ENCODE data around the gene MAP4K2.

Gene MAP4K2

GRCh38 chr11:64767344-64768299 is 35.4 kb downstream of the MAP4K2 start:
- no peak for DNase-seq (ENCODE audit: low spot score)

- DNase-seq (ENCODE audit: low spot score): no peak
These were observed 36.1 kb downstream of the MAP4K2 start for GRCh38 chr11:64766881-64767280.

DNA sequence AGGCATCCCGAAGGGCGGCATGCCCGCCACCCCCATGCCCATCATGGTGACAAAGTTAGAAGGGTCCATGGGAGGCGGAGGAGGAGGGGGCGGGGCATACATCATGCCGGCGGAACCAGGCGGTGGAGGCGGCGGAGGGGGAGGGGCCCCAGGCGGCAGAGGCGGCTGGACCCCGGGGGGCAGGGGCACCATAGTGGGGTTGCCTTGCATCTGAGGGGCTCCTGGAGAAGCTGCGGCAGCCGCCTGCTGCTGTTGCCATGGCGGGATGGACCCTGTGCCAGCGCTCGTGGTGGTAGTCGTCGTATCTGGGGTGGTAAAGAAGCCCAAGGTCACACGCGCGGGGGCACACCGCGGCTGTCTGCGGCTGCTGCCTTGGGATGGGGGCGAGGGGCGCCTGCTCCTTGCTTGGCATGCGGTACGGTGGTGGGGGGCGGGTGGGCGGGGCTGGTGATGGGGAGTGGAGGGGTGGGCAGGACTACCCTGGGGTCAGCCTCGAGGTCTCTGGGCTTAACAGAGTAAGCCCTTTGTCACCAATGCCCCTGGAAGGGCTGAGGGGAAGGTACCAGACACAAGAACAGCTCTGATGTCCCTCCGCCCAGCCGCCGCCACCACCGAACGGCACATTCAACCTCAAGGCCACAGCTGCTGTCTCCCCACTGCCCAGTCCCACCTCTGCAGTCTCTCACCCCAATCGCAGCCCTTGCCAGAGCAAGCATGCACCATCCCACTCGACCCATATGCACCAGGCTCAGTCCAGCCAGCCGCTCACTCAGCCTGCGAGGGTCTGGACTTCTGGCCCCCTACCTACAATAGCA is 37.0 kb downstream of the MAP4K2 start:
- DNase-seq (ENCODE audit: low spot score): no peak

DNA sequence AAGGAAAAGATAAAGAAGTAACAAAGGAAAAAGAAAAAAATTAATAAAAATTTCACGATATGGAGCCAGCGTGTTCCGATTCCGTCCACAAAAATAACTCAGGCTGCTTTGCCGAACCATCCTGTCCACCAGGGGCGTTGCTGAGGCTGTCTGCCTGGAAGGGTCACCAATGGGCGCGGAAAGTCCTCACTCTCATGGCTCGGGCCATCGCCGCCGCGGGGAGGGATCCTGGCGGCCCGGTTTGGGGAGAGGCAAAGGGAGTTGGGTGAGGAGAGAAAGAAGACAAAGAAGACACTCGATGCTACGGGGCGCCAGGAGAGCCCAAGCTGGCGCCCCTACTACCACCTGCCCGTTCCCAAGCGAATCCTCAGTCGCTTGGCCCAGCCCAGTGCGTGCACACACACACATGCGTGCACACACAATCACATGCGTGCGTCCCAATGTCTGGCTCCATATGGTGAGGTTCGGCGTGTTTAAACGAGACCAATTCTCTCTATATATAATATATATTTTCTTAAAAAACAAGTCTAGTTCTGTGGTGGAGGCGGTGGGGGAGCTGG is 37.6 kb downstream of the MAP4K2 start:
- no peak for DNase-seq (ENCODE audit: low spot score)

DNA sequence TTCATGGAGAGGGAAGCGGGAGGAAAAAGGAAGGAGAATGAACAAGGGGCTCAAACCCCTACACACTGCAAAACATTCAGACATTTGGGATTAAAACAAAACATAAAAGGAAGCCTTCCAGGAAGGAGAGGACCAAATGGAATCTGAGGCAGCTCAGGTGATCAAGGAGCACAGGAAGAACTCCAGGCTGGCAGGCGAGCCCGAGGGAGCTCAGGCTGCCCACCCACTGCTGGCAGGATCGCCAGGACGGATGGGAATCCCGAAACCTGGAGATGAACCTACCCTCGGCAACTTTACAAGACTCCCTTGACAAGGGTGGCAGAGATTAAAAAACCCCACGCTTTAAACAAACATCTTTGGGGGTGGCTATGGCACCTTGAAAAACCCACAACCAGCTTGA is 38.3 kb downstream of the MAP4K2 start:
- DNase-seq (ENCODE audit: low spot score): no peak

GRCh38 chr11:64764040-64764611 is 38.9 kb downstream of the MAP4K2 start:
- no peak for DNase-seq (ENCODE audit: low spot score)

DNA sequence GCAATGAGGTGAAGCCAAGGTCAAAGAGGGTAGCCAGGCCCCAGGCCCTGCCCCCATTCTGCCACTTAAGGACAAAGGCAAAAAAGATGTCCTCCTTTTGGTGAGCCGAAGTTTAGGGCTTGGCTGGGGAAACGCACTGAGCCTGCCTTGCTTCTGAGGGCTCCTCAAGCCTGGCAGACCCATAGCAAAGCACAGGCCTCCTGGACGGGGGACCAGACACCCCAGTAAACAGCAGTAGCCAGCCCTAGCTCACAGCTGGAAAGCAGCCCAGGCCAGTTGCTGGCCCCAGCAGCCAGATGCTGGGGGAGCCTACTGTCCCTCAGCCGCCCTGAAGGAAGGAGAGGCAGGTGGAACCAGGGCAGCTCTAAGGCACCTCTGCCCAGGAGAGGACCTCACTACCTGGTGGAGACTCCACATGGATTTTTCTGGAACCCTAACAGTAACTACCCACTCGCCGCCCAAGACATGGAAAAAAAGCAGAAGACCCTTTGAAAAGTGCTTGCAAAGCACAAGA is 39.4 kb downstream of the MAP4K2 start:
- no peak for DNase-seq (ENCODE audit: low spot score)

GRCh38 chr11:64762674-64763525 is 40.1 kb downstream of the MAP4K2 start:
- DNase-seq (ENCODE audit: low spot score): no peak

- DNase-seq (ENCODE audit: low spot score): no peak
These were observed 40.7 kb downstream of the MAP4K2 start for GRCh38 chr11:64762277-64762673.

GRCh38 chr11:64760759-64761420 is 42.1 kb downstream of the MAP4K2 start:
- DNase-seq (ENCODE audit: low spot score): no peak

GRCh38 chr11:64759722-64760719 is 43.0 kb downstream of the MAP4K2 start, which contains the start of gene PYGM:
TSS of gene PYGM (minus strand) at chr11:64759974. CDS start at chr11:64759898, 76 bp downstream.
- no peak for DNase-seq (ENCODE audit: low spot score)

DNA sequence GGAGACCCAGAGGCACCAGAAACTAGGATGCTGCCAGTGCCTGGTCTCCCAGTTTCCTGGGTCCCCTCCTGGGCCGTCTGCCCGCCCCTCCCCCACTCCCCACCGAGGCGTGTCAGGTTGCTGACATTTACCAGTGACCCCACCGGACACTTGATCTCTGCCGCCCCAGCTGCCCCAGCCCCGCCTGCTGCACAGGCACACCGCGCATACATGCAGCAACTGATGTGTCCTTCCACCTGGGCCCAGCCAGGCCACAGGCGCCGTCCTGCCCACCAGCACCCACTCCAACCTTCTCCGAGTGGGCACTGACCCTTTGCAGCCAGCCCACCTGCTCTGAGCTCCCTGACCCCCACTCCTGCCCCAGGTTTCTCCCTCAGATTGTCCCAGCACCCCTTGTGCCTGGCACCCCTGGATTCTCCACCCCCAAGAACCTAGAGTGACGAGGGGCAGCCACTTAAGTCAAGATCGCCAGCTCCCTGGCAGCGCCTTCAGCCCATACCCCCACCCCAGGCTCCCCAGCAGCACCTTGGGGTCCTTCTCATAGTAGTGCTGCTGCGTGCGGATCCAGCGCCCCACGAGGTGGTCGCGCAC is 43.8 kb downstream of the MAP4K2 start:
- no peak for DNase-seq (ENCODE audit: low spot score)

GRCh38 chr11:64758330-64759079 is 44.5 kb downstream of the MAP4K2 start:
- DNase-seq (ENCODE audit: low spot score): no peak

GRCh38 chr11:64757549-64758329 is 45.3 kb downstream of the MAP4K2 start:
- no peak for DNase-seq (ENCODE audit: low spot score)

DNA sequence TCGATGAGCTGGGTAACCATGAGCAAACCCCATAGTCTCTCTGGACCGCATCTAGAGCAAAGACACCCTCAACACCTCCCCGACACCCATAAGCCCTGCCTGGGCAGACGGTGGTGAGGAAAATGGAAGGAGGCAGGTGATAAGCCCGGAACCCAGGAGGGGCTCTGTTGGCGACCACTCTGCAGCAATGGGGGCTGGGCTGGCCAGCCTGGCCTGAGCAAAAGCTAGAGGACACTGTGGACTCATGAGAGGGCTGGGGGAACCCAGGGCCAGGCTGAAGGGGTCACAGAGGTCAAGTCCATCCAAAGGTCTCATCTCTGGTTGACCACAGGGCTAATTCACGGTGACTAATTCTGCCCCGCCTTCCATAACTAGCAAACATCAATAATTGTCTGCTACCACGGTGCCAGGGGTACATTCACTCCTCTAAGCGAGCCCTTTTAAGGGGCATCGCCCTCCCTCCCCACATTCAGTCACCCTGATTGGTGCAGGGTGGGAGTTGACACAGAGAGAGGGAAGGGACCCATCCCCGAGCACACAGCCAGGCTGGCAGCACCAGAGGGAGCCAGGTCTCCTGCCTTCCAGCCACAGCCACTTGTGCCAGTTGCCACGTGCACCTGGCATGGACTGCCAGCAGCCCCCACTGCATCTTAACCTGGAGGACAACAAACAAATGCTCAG is 47.2 kb downstream of the MAP4K2 start:
- no peak for DNase-seq (ENCODE audit: low spot score)

- no peak for DNase-seq (ENCODE audit: low spot score)
These were observed 47.9 kb downstream of the MAP4K2 start for GRCh38 chr11:64754919-64755662.
